Lung (tissue), 12 donors: ENCODE results near the gene SIK3. TPM values are rescaled to one million over a fixed set of nuclear protein-coding genes. Genes with fewer than 3 reads are reported as not detected.
A peak's percentile ranks its signal among the peaks of the same experiment; 100 is the strongest.

ENCODE experiments used
- ATAC-seq: fragments of 200-7000 bp; cut with Tn5 transposase; one replicate; pipeline ENCODE4 v1.9.1; 2020; ENCODE audit warnings: moderate number of reproducible peaks; ENCODE audit not compliant: insufficient read depth, low FRiP score
- DNase-seq, 3 donors: peaks; one replicate each; pipeline ENCODE4 v3.0.0-alpha.2; 2013 to 2017
- H3K27ac ChIP-seq, 2 donors: one replicate each; pipeline ENCODE4 v1.5.1; 2013; ENCODE audit warnings: mild to moderate bottlenecking in 2 of 2, moderate library complexity in 2 of 2, control low read depth in 1 of 2, inconsistent platforms in 1 of 2, low read depth in 1 of 2, low read length in 1 of 2
- H3K27me3 ChIP-seq, 3 donors: one replicate each; pipeline ENCODE4 v1.5.1; 2013; ENCODE audit warnings: low read length in 2 of 3; ENCODE audit not compliant: control insufficient read depth in 3 of 3, insufficient read depth in 3 of 3
- H3K36me3 ChIP-seq, 4 donors: one replicate each; pipeline ENCODE4 v1.5.1; 2013; ENCODE audit warnings: low read length in 4 of 4, mild to moderate bottlenecking in 1 of 4, moderate library complexity in 1 of 4; ENCODE audit not compliant: control insufficient read depth in 4 of 4, insufficient read depth in 4 of 4
- H3K4me1 ChIP-seq, 5 donors: one replicate each; pipeline ENCODE4 v1.5.1; 2013; ENCODE audit warnings: low read length in 5 of 5, mild to moderate bottlenecking in 2 of 5, moderate library complexity in 1 of 5; ENCODE audit not compliant: control insufficient read depth in 5 of 5, insufficient read depth in 5 of 5
- H3K4me3 ChIP-seq: one replicate; pipeline ENCODE4 v1.5.1; 2013; ENCODE audit warnings: mild to moderate bottlenecking, control low read depth, moderate library complexity
- H3K9ac ChIP-seq, 2 donors: one replicate each; pipeline ENCODE4 v1.5.1; 2013; ENCODE audit warnings: low read length in 2 of 2, control low read depth in 1 of 2; ENCODE audit not compliant: insufficient read depth in 1 of 2
- H3K9me3 ChIP-seq, 4 donors: one replicate each; pipeline ENCODE4 v1.5.1; 2013; ENCODE audit warnings: low read length in 3 of 4, mild to moderate bottlenecking in 1 of 4, moderate library complexity in 1 of 4; ENCODE audit not compliant: control insufficient read depth in 4 of 4, insufficient read depth in 3 of 4
- CTCF ChIP-seq: IDR thresholded peaks from 2 replicates; pipeline ENCODE4 v1.5.1; 2012; ENCODE audit warnings: mild to moderate bottlenecking; ENCODE audit errors: control extremely low read depth, extremely low read depth
- WGBS, 2 donors: extraction: QIAGEN DNeasy Blood & Tissue Kit; methylation state at CpG; one replicate each; pipeline ENCODE4 v1.1.7; 2013; 5-methylcytosine and 5-hydroxymethylcytosine counted together
- polyA plus RNA-seq, 2 donors: library from polyadenylated mRNA; stranded (reverse); fragments of 200-250 nt; gene quantifications; one replicate each; pipeline ENCODE4 v1.2.1, GENCODE V29; 2013
- total RNA-seq, 2 donors: library from RNA; depleted of rRNA in 1 of 2; stranded (reverse); fragments of >200 nt in 1 of 2; gene quantifications; one replicate each; pipeline ENCODE4 v1.2.1, GENCODE V29; 2014 to 2021
- donor health status: control.
- donor health status: control.
- donor health status: Bipolar disorder and iron deficiency.
- donor health status: healthy.
- donor health status: DM: yes; HTN: yes; CAD: no.

Gene SIK3
- total and polyA plus RNA-seq, 4 donors, result 9.0 to 43.4 (median 29.6) TPM

GRCh38 chr11:116901964-116902688 is 196.1 kb downstream of the SIK3 start:
- DNase-seq (no peak), ATAC-seq (no peak)
- H3K9me3 ChIP-seq, result no peaks in the 10 kb centered on the region

GRCh38 chr11:116901211-116901610 is 197.0 kb downstream of the SIK3 start:
- peaks cover 0 to 7% (median 0%) of the 10 kb centered on the region in 5 donors for H3K4me1 ChIP-seq
- peak overlapping the region in 1 of 2 donors; percentile 16 for H3K27ac ChIP-seq
- H3K9me3 ChIP-seq, result no peaks in the 10 kb centered on the region
- H3K9ac ChIP-seq, result no peak overlapping the region
- no peak for DNase-seq
- H3K4me3 ChIP-seq, result no peak overlapping the region
- no peaks in the 10 kb centered on the region for H3K27me3 ChIP-seq
- no peak for ATAC-seq
- H3K36me3 ChIP-seq, result peaks cover 2 to 9% (median 5%) of the 10 kb centered on the region in 4 donors
- 80 to 82% methylated on average over 3 of the region's 3 CpGs for WGBS, 2 donors
- TF ChIP-seq CTCF, result no peak

More at GRCh38 chr11:116901964-116902688, 196.1 kb downstream of the SIK3 start:
- no peaks in the 10 kb centered on the region for H3K27me3 ChIP-seq
- no peak for TF ChIP-seq CTCF
- H3K9ac ChIP-seq, result no peak overlapping the region
- H3K4me3 ChIP-seq, result no peak overlapping the region
- peaks cover 0 to 2% (median under 1%) of the 10 kb centered on the region in 4 donors for H3K36me3 ChIP-seq
- H3K4me1 ChIP-seq, result peaks cover 0 to 7% (median 0%) of the 10 kb centered on the region in 5 donors
- no peak overlapping the region for H3K27ac ChIP-seq
- 91 to 97% methylated on average over 2 of the region's 2 CpGs for WGBS, 2 donors

- no peak for ATAC-seq
- 97 to 98% methylated on average over 8 of the region's 8 CpGs for WGBS, 2 donors
- H3K27ac ChIP-seq, result no peak overlapping the region
- no peak overlapping the region for H3K4me3 ChIP-seq
- H3K36me3 ChIP-seq, result peaks cover 11 to 23% (median 20%) of the 10 kb centered on the region in 4 donors
- no peak overlapping the region for H3K9ac ChIP-seq
- peaks cover 0 to 3% (median 0%) of the 10 kb centered on the region in 5 donors for H3K4me1 ChIP-seq
- H3K9me3 ChIP-seq, result no peaks in the 10 kb centered on the region
- no peaks in the 10 kb centered on the region for H3K27me3 ChIP-seq
- no peak for TF ChIP-seq CTCF
- DNase-seq, result no peak
Observed at GRCh38 chr11:116896211-116896610, 202.0 kb downstream of the SIK3 start.
